ENCODE measurements around the gene RTP4.

DNA sequence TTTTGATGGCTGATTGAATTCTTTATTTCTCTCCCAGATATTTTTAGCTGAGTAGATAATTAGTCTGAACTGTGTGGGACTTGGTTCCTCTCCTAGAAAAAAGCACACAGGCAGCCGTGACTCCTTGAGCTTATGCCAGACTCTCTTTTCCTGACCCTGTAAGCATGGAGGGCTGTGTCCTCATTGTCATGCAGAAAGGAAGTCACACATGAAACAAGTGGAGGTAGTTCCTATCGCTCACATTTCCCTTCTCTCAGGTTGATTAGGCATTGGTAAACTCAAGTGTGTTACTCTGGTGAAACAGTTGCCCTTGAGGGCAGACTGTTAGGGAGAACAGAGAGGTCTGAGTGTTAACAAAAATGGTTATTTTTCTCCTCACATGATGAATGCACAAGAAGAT is 6.3 kb upstream of the RTP4 start:
- TF ChIP-seq CTCF (IDR thresholded peaks at IDR 0.05) (no peak), POLR2A (IDR thresholded peaks at IDR 0.05) (no peak)

All from breast epithelium (tissue), 3 donors.